ENCODE data around the gene TTLL8.

DNA sequence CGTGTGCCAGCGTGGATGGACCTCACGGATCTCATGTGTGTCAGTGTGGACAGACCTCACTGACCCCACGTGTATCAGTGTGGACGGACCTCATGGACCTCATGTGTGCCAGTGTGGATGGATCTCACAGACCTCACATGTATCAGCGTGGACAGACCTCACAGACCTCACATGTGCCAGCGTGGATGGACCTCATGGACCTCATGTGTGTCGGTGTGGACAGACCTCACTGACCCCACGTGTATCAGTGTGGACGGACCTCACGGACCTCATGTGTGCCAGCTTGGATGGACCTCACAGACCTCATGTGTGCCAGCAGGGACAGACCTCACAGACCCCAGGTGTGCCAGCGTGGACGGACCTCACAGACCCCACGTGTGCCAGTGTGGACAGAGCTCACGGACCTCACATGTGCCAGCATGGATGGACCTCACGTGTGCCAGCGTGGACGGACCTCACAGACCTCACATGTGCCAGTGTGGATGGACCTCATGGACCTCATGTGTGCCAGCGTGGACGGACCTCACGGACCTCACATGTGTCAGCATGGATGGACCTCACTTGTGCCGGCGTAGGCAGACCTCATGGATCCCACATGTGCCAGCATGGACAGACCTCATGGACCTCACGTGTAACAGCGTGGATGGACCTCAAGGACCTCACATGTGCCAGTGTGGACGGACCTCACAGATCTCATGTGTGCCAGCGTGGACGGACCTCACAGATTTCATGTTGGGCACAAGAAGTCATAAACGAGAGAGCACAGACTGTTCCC lies 18.2 kb downstream of the TTLL8 start:
- TF ChIP-seq, protein P1, sequence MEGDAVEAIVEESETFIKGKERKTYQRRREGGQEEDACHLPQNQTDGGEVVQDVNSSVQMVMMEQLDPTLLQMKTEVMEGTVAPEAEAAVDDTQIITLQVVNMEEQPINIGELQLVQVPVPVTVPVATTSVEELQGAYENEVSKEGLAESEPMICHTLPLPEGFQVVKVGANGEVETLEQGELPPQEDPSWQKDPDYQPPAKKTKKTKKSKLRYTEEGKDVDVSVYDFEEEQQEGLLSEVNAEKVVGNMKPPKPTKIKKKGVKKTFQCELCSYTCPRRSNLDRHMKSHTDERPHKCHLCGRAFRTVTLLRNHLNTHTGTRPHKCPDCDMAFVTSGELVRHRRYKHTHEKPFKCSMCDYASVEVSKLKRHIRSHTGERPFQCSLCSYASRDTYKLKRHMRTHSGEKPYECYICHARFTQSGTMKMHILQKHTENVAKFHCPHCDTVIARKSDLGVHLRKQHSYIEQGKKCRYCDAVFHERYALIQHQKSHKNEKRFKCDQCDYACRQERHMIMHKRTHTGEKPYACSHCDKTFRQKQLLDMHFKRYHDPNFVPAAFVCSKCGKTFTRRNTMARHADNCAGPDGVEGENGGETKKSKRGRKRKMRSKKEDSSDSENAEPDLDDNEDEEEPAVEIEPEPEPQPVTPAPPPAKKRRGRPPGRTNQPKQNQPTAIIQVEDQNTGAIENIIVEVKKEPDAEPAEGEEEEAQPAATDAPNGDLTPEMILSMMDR (IDR thresholded peaks at IDR 0.05) = no peak
- TF ChIP-seq POLR2A (IDR thresholded peaks at IDR 0.05) (no peak), EP300 (IDR thresholded peaks at IDR 0.05; ENCODE audit: low read depth) (no peak)
